ENCODE results near the gene TOP2A.

DNA sequence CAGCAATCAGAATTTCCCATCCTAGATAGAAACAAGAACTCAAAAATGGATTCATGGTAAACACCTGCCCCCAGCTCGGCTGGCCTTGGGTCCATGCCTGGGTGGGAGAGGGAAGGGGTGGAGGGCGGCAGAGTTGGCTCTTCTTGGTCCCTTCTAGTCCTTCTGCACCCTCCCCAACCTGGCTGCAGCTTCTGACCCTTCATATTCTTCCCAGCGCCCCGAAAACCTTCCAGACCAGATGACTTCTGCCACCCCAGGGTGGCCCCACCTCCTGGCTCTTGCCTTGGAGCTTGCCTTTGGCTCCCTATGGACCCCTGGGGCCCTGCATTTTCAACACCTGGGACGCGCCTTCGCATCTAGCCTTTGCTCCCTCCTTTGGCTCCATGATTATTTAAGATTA, 47.8 kb downstream of the TOP2A start:
- TF ChIP-seq, protein P1, sequence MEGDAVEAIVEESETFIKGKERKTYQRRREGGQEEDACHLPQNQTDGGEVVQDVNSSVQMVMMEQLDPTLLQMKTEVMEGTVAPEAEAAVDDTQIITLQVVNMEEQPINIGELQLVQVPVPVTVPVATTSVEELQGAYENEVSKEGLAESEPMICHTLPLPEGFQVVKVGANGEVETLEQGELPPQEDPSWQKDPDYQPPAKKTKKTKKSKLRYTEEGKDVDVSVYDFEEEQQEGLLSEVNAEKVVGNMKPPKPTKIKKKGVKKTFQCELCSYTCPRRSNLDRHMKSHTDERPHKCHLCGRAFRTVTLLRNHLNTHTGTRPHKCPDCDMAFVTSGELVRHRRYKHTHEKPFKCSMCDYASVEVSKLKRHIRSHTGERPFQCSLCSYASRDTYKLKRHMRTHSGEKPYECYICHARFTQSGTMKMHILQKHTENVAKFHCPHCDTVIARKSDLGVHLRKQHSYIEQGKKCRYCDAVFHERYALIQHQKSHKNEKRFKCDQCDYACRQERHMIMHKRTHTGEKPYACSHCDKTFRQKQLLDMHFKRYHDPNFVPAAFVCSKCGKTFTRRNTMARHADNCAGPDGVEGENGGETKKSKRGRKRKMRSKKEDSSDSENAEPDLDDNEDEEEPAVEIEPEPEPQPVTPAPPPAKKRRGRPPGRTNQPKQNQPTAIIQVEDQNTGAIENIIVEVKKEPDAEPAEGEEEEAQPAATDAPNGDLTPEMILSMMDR (IDR thresholded peaks at IDR 0.05 in 4 of 5, conservative IDR thresholded peaks at IDR 0.05 in 1 of 5) = no peak
- TF ChIP-seq POLR2A (IDR thresholded peaks at IDR 0.05) = no peak
